ENCODE measurements around the gene IDH1. TPM values are rescaled to one million over a fixed set of nuclear protein-coding genes. Genes with fewer than 3 reads are reported as not detected.

IDH1 gene
- total and polyA plus RNA-seq, 4 donors = 63.7 to 160 (median 85.2) TPM

DNA sequence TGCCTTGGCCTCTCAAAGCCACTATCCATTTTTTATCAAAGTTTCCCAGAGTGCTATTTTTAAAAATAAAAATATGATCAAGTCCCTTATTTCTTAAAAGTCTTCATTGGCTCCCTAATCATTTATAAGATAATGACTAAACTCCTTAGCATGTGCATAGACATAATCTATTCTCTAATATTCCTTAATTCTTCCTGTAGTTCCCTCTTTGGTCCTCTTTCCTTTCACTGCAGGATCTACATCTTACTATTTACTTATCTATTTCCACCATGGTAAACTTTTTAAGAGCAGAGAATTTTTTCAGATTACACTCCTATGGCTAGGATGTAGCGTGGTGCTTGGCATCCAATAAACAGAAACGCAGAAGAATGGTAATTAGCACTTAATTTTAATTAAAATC is 19.0 kb downstream of the IDH1 start:
- Histone ChIP-seq H3K9ac (ENCODE audit: insufficient read depth in 1 of 2, low read length in 2 of 2) (no peak overlapping the region), H3K36me3 (ENCODE audit: control insufficient read depth in 4 of 4, insufficient read depth in 4 of 4, low read length in 4 of 4) (peaks cover 16 to 24% (median 19%) of the 10 kb centered on the region in 4 donors), H3K27me3 (ENCODE audit: control insufficient read depth in 3 of 3, insufficient read depth in 3 of 3, low read length in 2 of 3) (no peaks in the 10 kb centered on the region), H3K4me3 (no peak overlapping the region), H3K27ac (ENCODE audit: low read depth in 1 of 2, low read length in 1 of 2) (no peak overlapping the region), H3K9me3 (ENCODE audit: control insufficient read depth in 4 of 4, insufficient read depth in 3 of 4, low read length in 3 of 4) (no peaks in the 10 kb centered on the region), H3K4me1 (ENCODE audit: control insufficient read depth in 5 of 5, insufficient read depth in 5 of 5, low read length in 5 of 5) (no peaks in the 10 kb centered on the region)
- WGBS, 2 donors = 78 to 95% methylated on average over 2 of the region's 2 CpGs
- DNase-seq (no peak), ATAC-seq (ENCODE audit: insufficient read depth, low FRiP score) (no peak)
- TF ChIP-seq, protein P1, sequence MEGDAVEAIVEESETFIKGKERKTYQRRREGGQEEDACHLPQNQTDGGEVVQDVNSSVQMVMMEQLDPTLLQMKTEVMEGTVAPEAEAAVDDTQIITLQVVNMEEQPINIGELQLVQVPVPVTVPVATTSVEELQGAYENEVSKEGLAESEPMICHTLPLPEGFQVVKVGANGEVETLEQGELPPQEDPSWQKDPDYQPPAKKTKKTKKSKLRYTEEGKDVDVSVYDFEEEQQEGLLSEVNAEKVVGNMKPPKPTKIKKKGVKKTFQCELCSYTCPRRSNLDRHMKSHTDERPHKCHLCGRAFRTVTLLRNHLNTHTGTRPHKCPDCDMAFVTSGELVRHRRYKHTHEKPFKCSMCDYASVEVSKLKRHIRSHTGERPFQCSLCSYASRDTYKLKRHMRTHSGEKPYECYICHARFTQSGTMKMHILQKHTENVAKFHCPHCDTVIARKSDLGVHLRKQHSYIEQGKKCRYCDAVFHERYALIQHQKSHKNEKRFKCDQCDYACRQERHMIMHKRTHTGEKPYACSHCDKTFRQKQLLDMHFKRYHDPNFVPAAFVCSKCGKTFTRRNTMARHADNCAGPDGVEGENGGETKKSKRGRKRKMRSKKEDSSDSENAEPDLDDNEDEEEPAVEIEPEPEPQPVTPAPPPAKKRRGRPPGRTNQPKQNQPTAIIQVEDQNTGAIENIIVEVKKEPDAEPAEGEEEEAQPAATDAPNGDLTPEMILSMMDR (IDR thresholded peaks at IDR 0.05; ENCODE audit: control extremely low read depth, extremely low read depth) = no peak

DNA sequence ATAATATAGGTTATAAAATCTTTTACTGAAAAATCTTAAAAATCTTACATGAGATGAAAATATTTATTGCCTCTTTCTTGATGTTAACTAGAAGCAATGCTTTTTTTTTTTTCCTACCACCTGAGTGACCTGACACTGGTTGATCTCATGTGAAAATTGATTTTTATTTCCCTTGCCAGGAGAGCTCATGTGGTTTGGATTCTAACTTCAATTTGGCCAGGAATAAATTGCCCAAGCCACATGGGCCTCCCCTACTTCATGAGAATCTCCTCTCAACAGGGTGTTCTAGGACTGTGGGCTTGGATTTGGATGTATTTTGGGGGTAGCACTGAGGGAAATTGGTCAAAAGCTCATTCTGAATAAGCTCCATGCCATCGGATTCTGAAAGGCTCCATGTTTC is 20.1 kb downstream of the IDH1 start:
- Histone ChIP-seq H3K27ac (ENCODE audit: low read depth in 1 of 2, low read length in 1 of 2) (no peak overlapping the region), H3K4me1 (ENCODE audit: control insufficient read depth in 5 of 5, insufficient read depth in 5 of 5, low read length in 5 of 5) (no peaks in the 10 kb centered on the region), H3K36me3 (ENCODE audit: control insufficient read depth in 4 of 4, insufficient read depth in 4 of 4, low read length in 4 of 4) (peaks cover 11 to 16% (median 14%) of the 10 kb centered on the region in 4 donors), H3K9ac (ENCODE audit: insufficient read depth in 1 of 2, low read length in 2 of 2) (no peak overlapping the region), H3K9me3 (ENCODE audit: control insufficient read depth in 4 of 4, insufficient read depth in 3 of 4, low read length in 3 of 4) (no peaks in the 10 kb centered on the region), H3K27me3 (ENCODE audit: control insufficient read depth in 3 of 3, insufficient read depth in 3 of 3, low read length in 2 of 3) (no peaks in the 10 kb centered on the region), H3K4me3 (no peak overlapping the region)
- no peak for DNase-seq
- ATAC-seq (ENCODE audit: insufficient read depth, low FRiP score) = no peak
- TF ChIP-seq, protein P1 (IDR thresholded peaks at IDR 0.05; ENCODE audit: control extremely low read depth, extremely low read depth) = no peak
- 98 to 100% methylated on average over 1 of the region's 1 CpG for WGBS, 2 donors

DNA sequence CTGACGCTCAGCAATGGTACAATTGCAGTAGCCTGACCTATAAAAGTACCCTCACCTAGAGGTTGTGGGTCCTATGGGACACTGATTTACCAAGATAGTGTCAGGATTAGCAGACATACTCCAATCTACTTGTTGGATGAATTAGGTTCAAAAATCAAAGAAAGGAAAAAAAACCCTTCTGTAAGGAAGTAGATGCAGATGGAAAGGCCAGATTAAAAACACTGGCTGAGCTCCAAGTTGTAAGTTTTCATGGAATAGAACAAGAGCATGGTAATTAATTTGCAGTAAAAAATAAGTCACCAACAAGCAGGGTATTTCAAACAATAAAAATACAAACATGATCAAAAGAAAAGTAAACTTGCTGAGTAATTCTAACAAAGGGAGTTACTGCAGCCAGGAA is 26.4 kb downstream of the IDH1 start:
- 46 to 51% methylated on average over 1 of the region's 1 CpG for WGBS, 2 donors
- TF ChIP-seq, protein P1 (IDR thresholded peaks at IDR 0.05; ENCODE audit: control extremely low read depth, extremely low read depth) = no peak
- H3K9me3 ChIP-seq (ENCODE audit: control insufficient read depth in 4 of 4, insufficient read depth in 3 of 4, low read length in 3 of 4) = no peaks in the 10 kb centered on the region

DNA sequence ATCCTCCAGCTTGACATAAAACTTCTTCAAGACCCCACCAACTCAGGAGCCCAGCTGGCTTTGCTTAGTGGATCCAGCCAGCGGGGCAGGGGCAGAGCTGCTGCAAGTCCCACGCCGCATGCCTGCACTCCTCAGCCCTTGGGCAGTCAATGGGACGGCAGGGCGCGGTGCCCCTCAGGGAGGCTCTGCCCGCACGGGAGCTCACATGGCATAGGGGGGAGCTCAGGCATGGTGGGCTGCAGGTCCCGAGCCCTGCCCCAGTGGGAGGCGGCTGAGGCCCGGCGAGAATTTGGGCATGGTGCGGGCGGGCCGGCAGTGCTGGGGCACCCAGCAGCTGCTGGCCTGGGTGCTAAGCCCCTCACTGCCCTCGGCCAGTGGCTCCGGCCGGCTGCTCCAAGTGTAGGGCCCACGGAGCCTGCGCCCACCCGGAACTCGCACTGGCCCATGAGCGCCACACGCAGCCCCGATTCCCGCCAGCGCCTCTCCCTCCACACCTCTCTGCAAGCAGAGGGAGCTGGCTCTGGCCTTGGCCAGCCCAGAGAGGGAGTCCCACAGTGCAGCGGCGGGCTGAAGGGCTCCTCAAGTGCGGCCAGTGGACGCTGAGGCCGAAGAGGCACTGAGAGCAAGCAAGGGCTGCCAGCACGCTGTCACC is 27.2 kb downstream of the IDH1 start:
- 92 to 95% methylated on average over 33 of the region's 33 CpGs for WGBS, 2 donors
- no peaks in the 10 kb centered on the region for H3K9me3 ChIP-seq (ENCODE audit: control insufficient read depth in 4 of 4, insufficient read depth in 3 of 4, low read length in 3 of 4)
- no peak for ATAC-seq (ENCODE audit: insufficient read depth, low FRiP score)
- no peaks in the 10 kb centered on the region for H3K36me3 ChIP-seq (ENCODE audit: control insufficient read depth in 4 of 4, insufficient read depth in 4 of 4, low read length in 4 of 4)
- H3K4me3 ChIP-seq = no peak overlapping the region
- no peaks in the 10 kb centered on the region for H3K4me1 ChIP-seq (ENCODE audit: control insufficient read depth in 5 of 5, insufficient read depth in 5 of 5, low read length in 5 of 5)
- H3K27me3 ChIP-seq (ENCODE audit: control insufficient read depth in 3 of 3, insufficient read depth in 3 of 3, low read length in 2 of 3) = no peaks in the 10 kb centered on the region
- no peak overlapping the region for H3K9ac ChIP-seq (ENCODE audit: insufficient read depth in 1 of 2, low read length in 2 of 2)
- TF ChIP-seq, protein P1 (IDR thresholded peaks at IDR 0.05; ENCODE audit: control extremely low read depth, extremely low read depth) = no peak
- no peak for DNase-seq
- no peak overlapping the region for H3K27ac ChIP-seq (ENCODE audit: low read depth in 1 of 2, low read length in 1 of 2)

More for the DNA sequence above, 26.4 kb downstream of the IDH1 start:
- DNase-seq = no peak
- no peaks in the 10 kb centered on the region for H3K36me3 ChIP-seq (ENCODE audit: control insufficient read depth in 4 of 4, insufficient read depth in 4 of 4, low read length in 4 of 4)
- H3K27me3 ChIP-seq (ENCODE audit: control insufficient read depth in 3 of 3, insufficient read depth in 3 of 3, low read length in 2 of 3) = no peaks in the 10 kb centered on the region
- ATAC-seq (ENCODE audit: insufficient read depth, low FRiP score) = no peak
- H3K27ac ChIP-seq (ENCODE audit: low read depth in 1 of 2, low read length in 1 of 2) = no peak overlapping the region
- no peak overlapping the region for H3K9ac ChIP-seq (ENCODE audit: insufficient read depth in 1 of 2, low read length in 2 of 2)
- H3K4me1 ChIP-seq (ENCODE audit: control insufficient read depth in 5 of 5, insufficient read depth in 5 of 5, low read length in 5 of 5) = no peaks in the 10 kb centered on the region
- H3K4me3 ChIP-seq = no peak overlapping the region
